ENCODE measurements around the gene IFNLR1. TPM values are rescaled to one million over a fixed set of nuclear protein-coding genes. Genes with fewer than 3 reads are reported as not detected.

IFNLR1 gene
- total RNA-seq, 4 donors from 2014 or later = 2.5 to 4.6 (median 3.5) TPM

DNA sequence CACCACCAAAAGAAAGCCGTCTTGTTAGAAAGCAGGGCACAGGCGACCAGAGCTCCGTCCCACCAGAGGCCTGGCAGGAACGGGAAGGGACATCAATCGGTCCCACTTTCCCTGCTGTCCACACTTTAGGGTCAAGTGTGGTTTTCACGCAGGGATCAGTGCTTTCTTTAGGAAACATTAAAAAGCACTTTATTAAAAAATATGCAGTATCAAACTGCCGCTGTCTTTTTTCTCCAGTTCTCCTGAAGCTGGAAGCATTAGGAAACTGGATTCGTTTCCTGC lies 437 bp downstream of the IFNLR1 start:
- intact Hi-C loops (cut with DNase I) = no loop called here
- H3K27ac ChIP-seq = peak overlapping the region; percentile 58 to 84 (median 72)
- H3K36me3 ChIP-seq = no peaks in the 10 kb centered on the region
- peaks cover 0 to 17% (median 0%) of the 10 kb centered on the region in 4 donors for H3K27me3 ChIP-seq
- DNase-seq = no peak
- WGBS, 2 donors = 23 to 29% methylated on average over 6 to 8 of the region's 8 CpGs
- peaks cover 0 to 62% (median 8%) of the 10 kb centered on the region in 3 donors for H3K4me1 ChIP-seq
- no peak for TF ChIP-seq POLR2A (IDR thresholded peaks at IDR 0.05)
- TF ChIP-seq CTCF (IDR thresholded peaks at IDR 0.05) = no peak
- peak overlapping the region; percentile 46 to 68 (median 58) for H3K4me3 ChIP-seq
- no peaks in the 10 kb centered on the region for H3K9me3 ChIP-seq

DNA sequence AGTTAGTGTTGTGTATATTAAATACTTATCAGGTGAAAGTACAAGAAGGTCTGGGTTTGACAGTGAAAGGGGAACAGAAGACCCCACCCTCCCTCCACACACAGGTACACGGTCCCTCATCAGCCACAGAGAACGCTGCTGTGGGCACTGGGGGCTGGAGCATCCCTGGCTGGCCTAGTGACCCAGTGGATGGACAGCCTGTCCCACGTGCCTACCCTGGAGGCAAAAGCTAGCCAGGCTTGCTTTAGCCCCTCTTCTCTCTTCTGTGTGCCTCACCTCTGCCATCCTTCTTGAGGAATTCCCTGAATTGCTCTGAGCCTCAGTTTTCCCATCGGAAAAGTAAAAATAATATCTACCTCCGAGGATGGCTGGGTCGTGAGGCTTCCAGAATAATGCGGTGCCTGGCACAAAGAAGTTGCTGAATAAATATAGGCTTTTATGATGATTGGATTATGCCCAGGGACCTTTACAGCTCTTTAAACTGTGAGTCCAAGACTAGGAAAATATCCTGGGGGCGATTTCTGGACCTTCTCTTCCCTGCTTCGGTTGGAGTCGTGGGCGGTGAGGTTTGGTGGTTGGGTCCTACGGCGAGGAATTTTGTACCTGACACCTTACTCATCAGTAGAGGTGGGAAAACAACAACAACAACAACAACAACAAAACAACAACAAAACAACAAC lies 918 bp downstream of the IFNLR1 start:
- H3K27ac ChIP-seq = peak overlapping the region in 2 of 4 donors; percentile 76 to 84
- 53 to 68% methylated on average over 9 to 11 of the region's 13 CpGs for WGBS, 2 donors
- peaks cover 0 to 17% (median 0%) of the 10 kb centered on the region in 4 donors for H3K27me3 ChIP-seq
- intact Hi-C loops (cut with DNase I) = no loop called here
- TF ChIP-seq CTCF (IDR thresholded peaks at IDR 0.05) (no peak), POLR2A (IDR thresholded peaks at IDR 0.05) (no peak)
- no peaks in the 10 kb centered on the region for H3K36me3 ChIP-seq
- H3K4me1 ChIP-seq = peaks cover 0 to 60% (median 8%) of the 10 kb centered on the region in 3 donors
- peak overlapping the region; percentile 46 to 68 (median 58) for H3K4me3 ChIP-seq
- no peak for DNase-seq
- no peaks in the 10 kb centered on the region for H3K9me3 ChIP-seq

- peaks cover 0 to 51% (median 8%) of the 10 kb centered on the region in 3 donors for H3K4me1 ChIP-seq
- H3K9me3 ChIP-seq = no peaks in the 10 kb centered on the region
- no peak for DNase-seq
- TF ChIP-seq CTCF (IDR thresholded peaks at IDR 0.05) (no peak), POLR2A (IDR thresholded peaks at IDR 0.05) (no peak)
- intact Hi-C loops (cut with DNase I) = no loop called here
- no peak overlapping the region for H3K4me3 ChIP-seq
- H3K27me3 ChIP-seq = peaks cover 0 to 17% (median 0%) of the 10 kb centered on the region in 4 donors
- no peak overlapping the region for H3K27ac ChIP-seq
- 67 to 74% methylated on average over 4 of the region's 4 CpGs for WGBS, 2 donors
- no peaks in the 10 kb centered on the region for H3K36me3 ChIP-seq
These were observed 2.0 kb downstream of the IFNLR1 start for GRCh38 chr1:24185076-24185475.

DNA sequence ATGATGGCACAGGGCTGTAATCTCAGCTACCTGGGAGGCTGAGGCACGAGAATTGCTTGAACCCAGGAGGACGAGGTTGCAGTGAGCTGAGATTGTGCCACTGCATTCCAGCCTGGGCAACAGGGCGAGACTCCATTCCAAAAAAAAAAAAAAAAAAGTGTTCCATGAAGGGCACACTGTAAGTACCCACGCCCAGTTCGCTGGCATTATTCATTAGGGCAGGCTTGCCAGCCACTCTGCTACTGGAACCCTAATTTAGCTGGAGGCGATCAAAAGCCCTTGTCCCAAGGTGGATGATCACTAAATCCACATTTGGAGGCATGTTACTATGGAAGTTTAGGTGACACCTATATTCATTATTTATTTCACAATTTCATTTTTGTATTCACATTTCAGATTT lies 5.0 kb downstream of the IFNLR1 start:
- Histone ChIP-seq H3K4me1 (peaks cover 0 to 27% (median 0%) of the 10 kb centered on the region in 3 donors), H3K27ac (no peak overlapping the region), H3K9me3 (no peaks in the 10 kb centered on the region), H3K36me3 (peaks cover 0 to 8% (median 0%) of the 10 kb centered on the region in 3 donors), H3K4me3 (no peak overlapping the region), H3K27me3 (peaks cover 0 to 4% (median 0%) of the 10 kb centered on the region in 4 donors)
- intact Hi-C loops (cut with DNase I) = no loop called here
- no peak for DNase-seq
- WGBS, 2 donors = 71 to 83% methylated on average over 4 to 5 of the region's 6 CpGs
- TF ChIP-seq CTCF (IDR thresholded peaks at IDR 0.05) (no peak), POLR2A (IDR thresholded peaks at IDR 0.05) (no peak)

DNA sequence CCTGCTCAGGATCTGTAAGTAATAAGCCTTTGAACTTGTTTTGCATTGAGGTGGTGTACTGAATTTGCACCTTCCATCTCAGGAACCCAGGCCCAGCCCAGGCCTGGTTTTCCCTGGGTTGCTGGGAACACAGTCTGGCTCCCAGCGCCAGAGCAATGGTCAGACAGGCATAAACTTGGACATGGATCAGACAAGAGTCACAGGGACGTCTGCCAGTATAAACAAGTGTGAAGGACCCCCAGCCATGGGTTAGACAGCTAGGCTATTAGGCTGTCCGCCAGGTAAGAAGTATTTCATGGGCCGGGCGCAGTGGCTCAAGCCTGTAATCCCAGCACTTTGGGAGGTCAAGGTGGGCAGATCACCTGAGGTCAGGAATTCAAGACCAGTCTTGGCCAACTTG lies 5.5 kb downstream of the IFNLR1 start:
- no peak overlapping the region for H3K27ac ChIP-seq
- H3K27me3 ChIP-seq = no peaks in the 10 kb centered on the region
- intact Hi-C loops (cut with DNase I) = no loop called here
- peaks cover 0 to 8% (median 0%) of the 10 kb centered on the region in 3 donors for H3K36me3 ChIP-seq
- 72 to 93% methylated on average over 3 to 4 of the region's 5 CpGs for WGBS, 2 donors
- H3K9me3 ChIP-seq = no peaks in the 10 kb centered on the region
- H3K4me1 ChIP-seq = peaks cover 0 to 22% (median 0%) of the 10 kb centered on the region in 3 donors
- DNase-seq = no peak
- no peak overlapping the region for H3K4me3 ChIP-seq
- TF ChIP-seq CTCF (IDR thresholded peaks at IDR 0.05) (no peak), POLR2A (IDR thresholded peaks at IDR 0.05) (no peak)

All from esophagus squamous epithelium (tissue), 5 donors.